ENCODE data around the gene CARD18.

CARD18 gene

GRCh38 chr11:105152560-105152959, 13.0 kb upstream of the CARD18 start:
- Mint-ChIP-seq H3K4me3 (no peak overlapping the region), H3K36me3 (no peaks in the 10 kb centered on the region), H3K27me3 (peaks cover 10% of the 10 kb centered on the region), H3K4me1 (no peaks in the 10 kb centered on the region), H3K9me3 (no peaks in the 10 kb centered on the region), H3K27ac (no peak overlapping the region)
- no peak for ATAC-seq

GRCh38 chr11:105152021-105152512, 12.5 kb upstream of the CARD18 start:
- ATAC-seq = no peak
- peaks cover 10% of the 10 kb centered on the region for H3K27me3 Mint-ChIP-seq
- H3K27ac Mint-ChIP-seq = no peak overlapping the region
- no peak overlapping the region for H3K4me3 Mint-ChIP-seq
- no peaks in the 10 kb centered on the region for H3K4me1 Mint-ChIP-seq
- no peaks in the 10 kb centered on the region for H3K9me3 Mint-ChIP-seq
- H3K36me3 Mint-ChIP-seq = no peaks in the 10 kb centered on the region

- no peak overlapping the region for H3K27ac Mint-ChIP-seq
- no peaks in the 10 kb centered on the region for H3K36me3 Mint-ChIP-seq
- H3K27me3 Mint-ChIP-seq = peaks cover 9% of the 10 kb centered on the region
- H3K4me1 Mint-ChIP-seq = no peaks in the 10 kb centered on the region
- no peak overlapping the region for H3K4me3 Mint-ChIP-seq
- no peak for ATAC-seq
- no peaks in the 10 kb centered on the region for H3K9me3 Mint-ChIP-seq
These were observed 9.9 kb upstream of the CARD18 start for GRCh38 chr11:105149477-105149876.

GRCh38 chr11:105148241-105148640, 8.7 kb upstream of the CARD18 start:
- H3K9me3 Mint-ChIP-seq = no peaks in the 10 kb centered on the region
- no peak overlapping the region for H3K4me3 Mint-ChIP-seq
- no peak for ATAC-seq
- H3K27me3 Mint-ChIP-seq = peaks cover 9% of the 10 kb centered on the region
- H3K36me3 Mint-ChIP-seq = no peaks in the 10 kb centered on the region
- no peak overlapping the region for H3K27ac Mint-ChIP-seq
- no peaks in the 10 kb centered on the region for H3K4me1 Mint-ChIP-seq

- peaks cover 9% of the 10 kb centered on the region for H3K27me3 Mint-ChIP-seq
- H3K4me3 Mint-ChIP-seq = no peak overlapping the region
- no peaks in the 10 kb centered on the region for H3K36me3 Mint-ChIP-seq
- H3K27ac Mint-ChIP-seq = no peak overlapping the region
- H3K4me1 Mint-ChIP-seq = no peaks in the 10 kb centered on the region
- no peaks in the 10 kb centered on the region for H3K9me3 Mint-ChIP-seq
- no peak for ATAC-seq
These were observed 5.3 kb upstream of the CARD18 start for GRCh38 chr11:105144887-105145286.

- peaks cover 17% of the 10 kb centered on the region for H3K27me3 Mint-ChIP-seq
- H3K9me3 Mint-ChIP-seq = no peaks in the 10 kb centered on the region
- H3K4me3 Mint-ChIP-seq = no peak overlapping the region
- H3K4me1 Mint-ChIP-seq = no peaks in the 10 kb centered on the region
- H3K36me3 Mint-ChIP-seq = no peaks in the 10 kb centered on the region
- no peak for ATAC-seq
- H3K27ac Mint-ChIP-seq = no peak overlapping the region
These were observed 2.6 kb upstream of the CARD18 start for GRCh38 chr11:105142167-105142566.

GRCh38 chr11:105137286-105137685, 2.3 kb downstream of the CARD18 start:
- H3K4me1 Mint-ChIP-seq = no peaks in the 10 kb centered on the region
- peaks cover 9% of the 10 kb centered on the region for H3K27me3 Mint-ChIP-seq
- H3K4me3 Mint-ChIP-seq = no peak overlapping the region
- H3K27ac Mint-ChIP-seq = no peak overlapping the region
- H3K9me3 Mint-ChIP-seq = peaks cover 4% of the 10 kb centered on the region
- ATAC-seq = no peak
- no peaks in the 10 kb centered on the region for H3K36me3 Mint-ChIP-seq

GRCh38 chr11:105135883-105136282, 3.7 kb downstream of the CARD18 start:
- Mint-ChIP-seq H3K4me3 (no peak overlapping the region), H3K4me1 (no peaks in the 10 kb centered on the region), H3K9me3 (peaks cover 4% of the 10 kb centered on the region), H3K27me3 (peaks cover 9% of the 10 kb centered on the region), H3K36me3 (no peaks in the 10 kb centered on the region), H3K27ac (no peak overlapping the region)
- no peak for ATAC-seq

GRCh38 chr11:105132716-105133511, 6.7 kb downstream of the CARD18 start:
- Mint-ChIP-seq H3K27ac (no peak overlapping the region), H3K36me3 (no peaks in the 10 kb centered on the region), H3K4me3 (no peak overlapping the region), H3K4me1 (no peaks in the 10 kb centered on the region), H3K27me3 (no peaks in the 10 kb centered on the region), H3K9me3 (peaks cover 4% of the 10 kb centered on the region)
- ATAC-seq = no peak

- H3K27ac Mint-ChIP-seq = no peak overlapping the region
- peaks cover 6% of the 10 kb centered on the region for H3K9me3 Mint-ChIP-seq
- ATAC-seq = no peak
- H3K36me3 Mint-ChIP-seq = no peaks in the 10 kb centered on the region
- H3K27me3 Mint-ChIP-seq = no peaks in the 10 kb centered on the region
- H3K4me1 Mint-ChIP-seq = no peaks in the 10 kb centered on the region
- no peak overlapping the region for H3K4me3 Mint-ChIP-seq
These were observed 9.3 kb downstream of the CARD18 start for GRCh38 chr11:105130189-105130813.

GRCh38 chr11:105124756-105125155, 14.8 kb downstream of the CARD18 start:
- Mint-ChIP-seq H3K4me1 (no peaks in the 10 kb centered on the region), H3K27me3 (no peaks in the 10 kb centered on the region), H3K4me3 (no peak overlapping the region), H3K27ac (no peak overlapping the region), H3K36me3 (no peaks in the 10 kb centered on the region), H3K9me3 (peaks cover 6% of the 10 kb centered on the region)
- no peak for ATAC-seq

- no peaks in the 10 kb centered on the region for H3K36me3 Mint-ChIP-seq
- no peak overlapping the region for H3K27ac Mint-ChIP-seq
These were observed 28.2 kb downstream of the CARD18 start for GRCh38 chr11:105111145-105111944.

GRCh38 chr11:105110688-105111030, 28.9 kb downstream of the CARD18 start:
- no peak for ATAC-seq
- Mint-ChIP-seq H3K4me3 (no peak overlapping the region), H3K27ac (no peak overlapping the region), H3K9me3 (peaks cover 4% of the 10 kb centered on the region), H3K4me1 (peaks cover 16% of the 10 kb centered on the region), H3K36me3 (no peaks in the 10 kb centered on the region), H3K27me3 (peaks cover 67% of the 10 kb centered on the region)

More at GRCh38 chr11:105111145-105111944, 28.2 kb downstream of the CARD18 start:
- Mint-ChIP-seq H3K9me3 (peaks cover 4% of the 10 kb centered on the region), H3K27me3 (peaks cover 74% of the 10 kb centered on the region), H3K4me1 (peaks cover 16% of the 10 kb centered on the region), H3K4me3 (no peak overlapping the region)
- ATAC-seq = no peak

GRCh38 chr11:105109855-105110687, 29.5 kb downstream of the CARD18 start:
- no peaks in the 10 kb centered on the region for H3K36me3 Mint-ChIP-seq
- H3K4me1 Mint-ChIP-seq = peaks cover 16% of the 10 kb centered on the region
- H3K9me3 Mint-ChIP-seq = peaks cover 4% of the 10 kb centered on the region
- ATAC-seq = no peak
- H3K27ac Mint-ChIP-seq = no peak overlapping the region
- peaks cover 61% of the 10 kb centered on the region for H3K27me3 Mint-ChIP-seq
- H3K4me3 Mint-ChIP-seq = no peak overlapping the region

- Mint-ChIP-seq H3K27me3 (peaks cover 57% of the 10 kb centered on the region), H3K27ac (no peak overlapping the region), H3K9me3 (peaks cover 4% of the 10 kb centered on the region), H3K36me3 (no peaks in the 10 kb centered on the region), H3K4me3 (no peak overlapping the region), H3K4me1 (peaks cover 16% of the 10 kb centered on the region)
- ATAC-seq = no peak
These were observed 30.2 kb downstream of the CARD18 start for GRCh38 chr11:105109321-105109720.
